Measurements from ENCODE around the gene FANCB. TPM values are rescaled to one million over a fixed set of nuclear protein-coding genes. Genes with fewer than 3 reads are reported as not detected.

The FANCB gene
- total RNA-seq, 4 donors from 2014 or later: 0.49 to 1.3 (median 1.1) TPM

GRCh38 chrX:14896273-14896672, 23.4 kb upstream of the FANCB start:
- TF ChIP-seq CTCF (IDR thresholded peaks at IDR 0.05) (no peak), POLR2A (IDR thresholded peaks at IDR 0.05) (no peak)
- intact Hi-C loops (cut with DNase I; ENCODE audit: low total_unique reads): no loop called here
- WGBS, 2 donors: 89 to 100% methylated on average over 2 of the region's 2 CpGs

GRCh38 chrX:14886252-14886651, 13.4 kb upstream of the FANCB start:
- intact Hi-C loops (cut with DNase I; ENCODE audit: low total_unique reads): no loop called here
- TF ChIP-seq CTCF (IDR thresholded peaks at IDR 0.05): no peak
- no peak for TF ChIP-seq POLR2A (IDR thresholded peaks at IDR 0.05)
- DNase-seq (ENCODE audit: low spot score in 2 of 2): no peak
- no peak overlapping the region for H3K4me3 ChIP-seq (ENCODE audit: low read depth, poor library complexity, severe bottlenecking)
- 76 to 95% methylated on average over 3 of the region's 3 CpGs for WGBS, 2 donors

More at GRCh38 chrX:14896273-14896672, 23.4 kb upstream of the FANCB start:
- no peak overlapping the region for H3K4me3 ChIP-seq (ENCODE audit: low read depth, poor library complexity, severe bottlenecking)
- DNase-seq (ENCODE audit: low spot score in 2 of 2): no peak

GRCh38 chrX:14884714-14885113, 11.8 kb upstream of the FANCB start:
- intact Hi-C loops (cut with DNase I; ENCODE audit: low total_unique reads): no loop called here
- H3K4me3 ChIP-seq (ENCODE audit: low read depth, poor library complexity, severe bottlenecking): no peak overlapping the region
- DNase-seq (ENCODE audit: low spot score in 2 of 2): no peak
- 89 to 90% methylated on average over 1 of the region's 1 CpG for WGBS, 2 donors
- no peak for TF ChIP-seq CTCF (IDR thresholded peaks at IDR 0.05)
- TF ChIP-seq POLR2A (IDR thresholded peaks at IDR 0.05): no peak

GRCh38 chrX:14883826-14884225, 11.0 kb upstream of the FANCB start:
- intact Hi-C loops (cut with DNase I; ENCODE audit: low total_unique reads): no loop called here
- no peak for TF ChIP-seq CTCF (IDR thresholded peaks at IDR 0.05)
- no peak for TF ChIP-seq POLR2A (IDR thresholded peaks at IDR 0.05)
- H3K4me3 ChIP-seq (ENCODE audit: low read depth, poor library complexity, severe bottlenecking): no peak overlapping the region
- no peak for DNase-seq (ENCODE audit: low spot score in 2 of 2)

- no peak overlapping the region for H3K4me3 ChIP-seq (ENCODE audit: low read depth, poor library complexity, severe bottlenecking)
- intact Hi-C loops (cut with DNase I; ENCODE audit: low total_unique reads): no loop called here
- TF ChIP-seq CTCF (IDR thresholded peaks at IDR 0.05) (no peak), POLR2A (IDR thresholded peaks at IDR 0.05) (no peak)
- WGBS, 2 donors: 86 to 87% methylated on average over 7 of the region's 7 CpGs
- DNase-seq (ENCODE audit: low spot score in 2 of 2): no peak
Measured at GRCh38 chrX:14875624-14876023, 2.8 kb upstream of the FANCB start.

- peak overlapping the region; percentile 72 for H3K4me3 ChIP-seq (ENCODE audit: low read depth, poor library complexity, severe bottlenecking)
- intact Hi-C loops (cut with DNase I; ENCODE audit: low total_unique reads): no loop called here
- DNase-seq (ENCODE audit: low spot score in 2 of 2): no peak
- TF ChIP-seq POLR2A (IDR thresholded peaks at IDR 0.05): no peak
- no peak for TF ChIP-seq CTCF (IDR thresholded peaks at IDR 0.05)
- 8 to 33% methylated on average over 5 to 8 of the region's 8 CpGs for whole genome bisulfite sequencing, 2 donors
Measured at GRCh38 chrX:14873676-14874049, 794 bp upstream of the FANCB start.

Data from lower leg skin (tissue), 4 donors.